Stimulated activated CD4-positive, alpha-beta T cell treated with anti-CD3 and anti-CD28 coated beads, Interleukin-15, amount 100 ng/mL, for 1 hour (primary cell): ENCODE data around the gene WDR90.
A peak's percentile ranks its signal among the peaks of the same experiment; 100 is the strongest.
"Not testable (repeated sequence)": the region's sequence is repeated elsewhere in the genome, so short reads cannot be mapped to it uniquely, and the experiment has no call there.

ENCODE experiments used
- DNase-seq, 2 donors: peaks; one replicate each; pipeline ENCODE4 v3.0.0-alpha.2; 2020; ENCODE audit warnings: low read depth in 1 of 2, low spot score in 1 of 2

The WDR90 gene

GRCh38 chr16:684961-685696, 36.0 kb downstream of the WDR90 start:
- DNase-seq: no peak

- no peak for DNase-seq
Measured at GRCh38 chr16:685967-686366, 36.8 kb downstream of the WDR90 start.

DNA sequence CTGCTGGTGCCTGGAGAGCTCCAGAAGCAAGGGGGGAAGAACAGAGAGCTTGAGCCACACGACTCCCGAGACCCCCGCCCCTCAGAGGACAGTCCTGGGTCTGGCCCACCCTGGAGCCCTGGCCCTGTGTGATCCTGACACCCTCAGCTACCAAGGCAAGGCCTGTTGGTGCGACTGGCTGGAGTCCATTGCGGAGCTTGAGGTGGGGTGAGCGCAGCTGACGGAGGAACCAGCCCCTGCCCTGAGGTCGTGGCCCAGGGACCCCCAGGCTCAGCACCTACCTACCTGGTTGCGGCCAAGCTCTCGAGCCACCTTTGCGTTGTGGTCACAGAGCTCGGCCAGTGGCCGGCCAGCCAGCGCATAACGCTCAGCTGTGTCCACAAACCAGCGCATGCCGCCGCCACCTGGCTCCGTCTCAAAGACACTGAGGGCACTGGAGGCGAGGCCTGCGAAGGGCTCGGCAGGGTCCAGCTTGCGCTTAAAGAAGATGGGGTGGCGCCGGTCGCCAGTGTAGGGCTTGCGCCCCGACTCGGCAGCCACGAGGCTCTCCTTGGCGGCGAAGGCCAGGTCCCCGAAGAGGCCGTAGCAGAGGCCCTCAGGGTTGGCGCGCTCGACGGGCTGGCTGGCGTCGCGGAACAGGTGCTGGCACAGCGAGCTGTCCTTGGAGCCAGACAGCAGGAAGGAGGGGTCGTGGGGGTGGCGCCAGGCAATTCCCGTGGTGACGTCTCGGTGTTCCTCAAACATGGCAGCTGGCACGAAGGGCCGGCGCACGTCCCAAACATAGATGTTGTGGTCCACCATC, 37.5 kb downstream of the WDR90 start:
- DNase-seq: no peak

DNA sequence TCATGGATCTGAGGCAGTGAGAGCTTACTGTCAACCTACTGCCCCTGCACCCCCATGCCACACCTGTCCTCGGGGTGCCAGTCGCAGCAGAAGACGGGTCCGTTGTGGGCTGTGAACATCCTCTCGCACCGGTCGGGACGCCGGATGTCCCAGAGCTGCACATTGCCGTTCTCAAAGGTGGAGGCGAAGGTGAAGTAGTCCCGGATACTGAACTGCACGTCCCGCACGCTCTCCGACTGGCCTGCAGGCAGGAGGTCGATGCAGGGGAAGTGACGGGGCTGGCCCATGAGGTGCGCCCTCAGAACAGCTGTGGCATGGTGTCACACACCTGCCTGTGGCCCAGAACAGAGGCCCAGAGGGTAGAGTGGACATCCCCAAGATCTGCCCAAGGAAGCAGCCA, 38.3 kb downstream of the WDR90 start:
- no peak for DNase-seq

DNA sequence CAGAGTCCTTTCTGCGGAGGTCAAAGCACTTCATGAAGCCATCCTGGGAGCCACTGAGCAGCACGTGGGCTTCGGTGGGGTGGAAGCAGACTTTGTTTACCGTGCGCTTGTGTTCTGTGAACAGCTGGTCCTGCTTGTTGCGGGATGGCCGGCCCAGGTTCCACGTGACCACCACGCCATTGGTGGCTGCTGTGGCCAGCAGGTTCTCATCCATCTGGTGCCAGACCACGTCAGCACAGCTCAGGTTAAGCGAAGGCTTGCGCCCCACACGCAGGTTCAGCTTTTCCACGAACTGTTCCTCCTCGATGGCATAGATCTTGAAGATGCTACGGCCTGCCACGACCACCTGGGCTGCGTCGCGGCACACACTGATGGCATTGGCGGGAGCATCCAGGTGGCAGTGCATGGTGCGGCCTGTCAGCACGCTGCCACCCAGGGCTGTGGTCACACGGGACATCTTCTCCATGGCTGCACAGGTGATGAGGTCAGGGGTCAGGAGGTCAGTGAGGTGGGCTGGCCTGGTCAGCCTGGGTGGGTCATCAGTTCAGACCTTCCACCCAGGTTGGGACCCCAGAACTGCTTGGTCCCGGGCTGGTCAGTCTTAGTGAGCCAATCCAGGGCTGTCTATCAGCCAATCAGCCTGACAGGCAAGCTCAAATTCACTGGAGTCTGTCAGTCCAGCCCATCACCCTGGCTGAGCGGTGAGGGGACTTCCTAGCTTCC, 40.2 kb downstream of the WDR90 start:
- DNase-seq: no peak

GRCh38 chr16:691242-691641, 42.1 kb downstream of the WDR90 start:
- DNase-seq: not testable (repeated sequence)

- no peak for DNase-seq
Measured at GRCh38 chr16:692356-693108, 43.4 kb downstream of the WDR90 start.

GRCh38 chr16:693364-693763, 44.2 kb downstream of the WDR90 start:
- no peak for DNase-seq

DNA sequence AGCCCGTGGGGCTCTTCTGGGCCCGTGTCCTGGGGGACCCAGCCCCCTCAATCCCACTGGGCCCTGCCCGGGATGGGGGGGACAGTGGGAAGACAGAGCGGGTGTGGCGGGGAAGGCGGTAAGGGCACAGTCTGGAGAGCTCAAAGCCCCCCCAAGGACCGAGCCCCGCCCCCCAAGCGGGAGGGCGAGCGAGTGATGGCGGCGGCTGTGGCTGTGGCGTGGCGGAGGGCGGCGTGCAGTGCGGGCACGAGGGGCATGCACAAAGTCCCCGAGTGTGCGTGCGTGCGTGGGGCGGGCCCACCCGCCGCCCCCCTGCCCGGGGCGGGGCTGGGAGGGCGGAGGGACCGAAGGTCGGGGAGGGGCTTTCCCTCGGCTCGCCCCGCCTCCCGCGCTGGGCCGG, 44.6 kb downstream of the WDR90 start:
- DNase-seq: no peak

GRCh38 chr16:694187-694862, 45.2 kb downstream of the WDR90 start:
- DNase-seq: no peak

DNA sequence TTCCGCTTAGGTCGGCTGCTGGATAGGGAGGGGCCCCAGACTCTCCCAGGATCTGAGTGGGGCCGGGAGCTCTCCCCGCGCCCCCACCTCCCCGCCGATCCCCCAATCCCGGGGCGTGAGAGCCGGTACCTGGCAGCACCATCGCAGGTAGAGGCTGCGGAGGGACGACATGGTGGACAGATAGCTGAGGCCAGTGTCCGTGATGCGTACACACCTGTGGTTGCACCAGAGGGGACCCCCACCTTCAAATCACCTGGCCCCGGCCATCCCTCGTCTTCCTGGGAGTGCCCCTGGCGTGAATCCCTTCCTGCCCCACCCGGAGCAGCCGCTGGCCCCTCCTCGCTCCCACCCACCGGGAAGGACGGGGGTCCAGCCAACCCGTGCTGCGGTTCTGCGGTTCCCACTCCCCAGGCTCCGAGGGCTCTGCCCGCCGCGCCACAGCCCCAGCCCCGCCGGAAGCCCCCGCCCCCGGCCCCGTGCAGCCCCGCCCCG, 45.7 kb downstream of the WDR90 start:
- DNase-seq: no peak

DNA sequence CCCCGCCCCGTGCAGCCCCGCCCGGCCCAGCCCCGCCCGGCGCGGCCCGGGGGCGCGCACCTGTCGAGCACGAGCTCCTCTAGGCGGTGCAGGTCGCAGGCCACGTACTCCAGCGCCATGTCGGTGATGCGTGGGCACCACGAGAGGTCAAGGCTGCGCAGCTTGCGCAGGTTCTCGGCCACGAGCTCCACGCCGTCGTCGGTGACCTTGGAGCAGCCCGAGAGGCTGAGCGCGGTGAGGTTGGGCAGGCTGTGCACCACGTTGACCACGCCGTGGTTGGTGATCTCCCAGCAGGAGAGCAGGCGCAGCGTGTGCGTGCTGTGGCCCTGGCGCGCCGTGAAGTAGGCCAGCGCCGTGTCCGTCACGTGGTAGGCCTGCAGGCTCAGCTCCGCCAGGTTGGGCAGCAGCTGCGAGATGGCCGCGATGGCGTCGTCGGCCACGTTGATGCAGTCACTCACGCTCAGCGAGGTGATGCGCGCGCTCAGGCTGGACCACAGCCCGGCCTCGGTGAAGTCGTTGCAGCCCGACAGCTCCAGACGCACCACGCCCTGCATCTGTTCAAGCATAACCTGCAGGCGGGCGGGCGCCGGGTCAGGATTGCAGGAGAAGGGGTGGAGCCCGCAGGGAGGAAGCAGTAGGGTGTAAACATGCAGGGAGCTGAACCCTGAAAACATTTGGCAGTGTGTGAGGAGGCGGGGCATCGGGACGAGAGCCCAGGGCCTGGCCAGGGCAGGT, 46.4 kb downstream of the WDR90 start:
- DNase-seq: peak; percentile 56 to 60

GRCh38 chr16:698911-699671, 49.9 kb downstream of the WDR90 start:
- DNase-seq: no peak

- DNase-seq: no peak
Measured at GRCh38 chr16:700684-701584, 51.8 kb downstream of the WDR90 start.

DNA sequence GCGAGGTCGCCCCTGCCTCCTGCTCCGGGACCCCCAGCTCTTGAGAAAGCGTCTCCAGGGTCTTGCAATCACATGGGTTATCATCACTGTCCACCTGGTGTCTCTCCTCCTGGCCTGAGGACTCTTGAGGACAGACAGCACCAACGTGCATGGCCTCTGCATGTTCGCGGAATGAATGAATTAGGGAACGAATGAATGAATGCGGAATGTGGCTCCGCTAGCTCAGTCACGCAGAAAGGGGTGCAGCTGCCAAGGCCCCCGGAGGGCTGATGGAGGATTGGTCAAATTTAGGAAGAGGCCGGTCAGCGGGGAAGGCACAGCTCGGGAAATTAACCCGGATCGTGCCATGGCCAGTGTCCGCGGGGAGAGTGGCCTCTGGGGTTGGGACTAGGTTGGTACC, 53.2 kb downstream of the WDR90 start:
- no peak for DNase-seq

GRCh38 chr16:703406-703805, 54.2 kb downstream of the WDR90 start:
- DNase-seq: no peak

DNA sequence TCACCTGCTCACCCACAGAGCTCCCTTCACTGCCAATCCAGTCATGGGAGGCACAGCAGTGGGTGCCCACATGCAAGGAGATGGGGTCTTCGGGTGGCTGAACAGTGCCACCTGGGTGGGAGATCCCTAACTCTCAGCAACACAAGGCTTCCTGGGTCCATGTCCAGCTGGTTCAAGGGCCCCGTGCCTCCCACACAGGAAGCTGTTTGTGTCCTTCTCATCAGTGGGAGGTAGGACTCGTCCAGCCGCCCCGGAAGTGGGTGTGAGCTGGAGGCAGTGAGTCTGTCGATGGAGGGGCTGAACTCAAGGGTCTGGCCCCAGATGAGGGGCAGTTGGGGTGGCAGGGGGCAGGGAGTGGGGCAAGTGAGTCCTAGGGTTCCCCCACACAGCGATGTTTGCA, 54.9 kb downstream of the WDR90 start:
- no peak for DNase-seq
